Kidney epithelial cell (primary cell): ENCODE measurements around the gene BMP4. TPM values are rescaled to one million over a fixed set of nuclear protein-coding genes. Genes with fewer than 3 reads are reported as not detected.

Source experiments
- DNase-seq: peaks from one replicate; pipeline ENCODE4 v3.0.0-alpha.2; 2010; ENCODE audit warnings: low read depth
- H3K27me3 ChIP-seq: 2 replicates; pipeline ENCODE4 v1.6.0; 2011; ENCODE audit warnings: low read length; ENCODE audit not compliant: control insufficient read depth, insufficient read depth
- H3K36me3 ChIP-seq: 2 replicates; pipeline ENCODE4 v1.5.1; 2011; ENCODE audit warnings: low read length; ENCODE audit not compliant: control insufficient read depth, insufficient read depth
- H3K4me3 ChIP-seq: 2 replicates; pipeline ENCODE4 v1.5.1; 2011; ENCODE audit warnings: low read depth, mild to moderate bottlenecking, control low read depth, low read length
- CTCF ChIP-seq: IDR thresholded peaks from 2 replicates; pipeline ENCODE4 v1.5.1; 2011; ENCODE audit warnings: mild to moderate bottlenecking, moderate library complexity, low read length, control low read depth, inconsistent platforms; ENCODE audit not compliant: insufficient read depth, poor library complexity, severe bottlenecking
- total RNA-seq: library from RNA; depleted of rRNA; stranded (reverse); fragments of >200 nt; gene quantifications from 2 replicates; pipeline ENCODE4 v1.2.3, GENCODE V29; 2015

Gene BMP4
- total RNA-seq, 1 donor from 2014 or later = 3.1 TPM

DNA sequence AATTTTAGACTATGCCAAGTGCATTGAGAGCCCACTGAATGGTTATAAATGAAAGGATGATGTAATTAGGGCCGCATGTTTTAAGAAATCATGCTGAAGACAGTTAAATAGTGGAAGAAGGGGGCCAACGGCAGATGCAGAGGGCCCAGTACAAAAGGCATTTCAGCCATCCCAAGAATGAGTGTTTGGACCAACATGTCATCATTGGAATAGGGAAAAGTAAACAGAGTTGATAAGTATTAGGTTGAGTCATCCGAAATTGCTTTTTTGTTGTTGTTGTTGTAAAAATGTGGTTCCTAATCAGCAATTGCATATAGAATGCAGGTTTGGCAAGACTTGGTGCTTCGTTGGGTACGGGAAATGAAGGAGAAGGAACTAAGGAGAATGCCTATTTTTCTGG is 29.5 kb downstream of the BMP4 start:
- Histone ChIP-seq H3K4me3 (no peak overlapping the region), H3K27me3 (no peaks in the 10 kb centered on the region), H3K36me3 (no peaks in the 10 kb centered on the region)
- TF ChIP-seq CTCF = no peak
- no peak for DNase-seq

DNA sequence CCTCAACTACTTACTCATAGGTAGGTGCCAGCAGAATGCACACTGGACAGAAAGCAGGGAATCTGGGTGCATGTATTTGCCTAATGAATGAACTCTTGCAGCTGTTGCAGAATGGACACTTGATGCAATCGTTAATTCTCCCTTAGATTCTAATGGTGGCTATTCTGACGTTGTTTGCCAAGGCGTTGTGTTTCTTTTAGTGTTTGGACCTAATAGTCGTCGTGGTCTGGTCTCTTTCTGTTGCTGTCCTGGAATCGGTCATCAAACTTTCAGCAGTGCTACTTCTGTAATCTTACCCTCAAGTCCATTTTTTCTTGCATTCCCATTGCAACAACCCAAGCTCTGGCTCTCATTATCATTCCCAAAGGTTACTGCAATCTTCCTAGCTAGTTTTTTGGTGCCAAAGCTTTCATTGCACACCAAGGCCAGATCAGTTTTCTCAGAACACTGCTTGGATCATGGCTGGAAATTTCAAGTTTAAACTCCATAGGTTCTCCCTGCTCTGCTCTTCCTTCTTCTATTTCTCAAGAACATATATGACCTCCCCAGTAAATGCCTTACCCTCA is 31.3 kb downstream of the BMP4 start:
- DNase-seq = no peak
- no peaks in the 10 kb centered on the region for H3K27me3 ChIP-seq
- H3K4me3 ChIP-seq = no peak overlapping the region
- no peaks in the 10 kb centered on the region for H3K36me3 ChIP-seq
- TF ChIP-seq CTCF = no peak

DNA sequence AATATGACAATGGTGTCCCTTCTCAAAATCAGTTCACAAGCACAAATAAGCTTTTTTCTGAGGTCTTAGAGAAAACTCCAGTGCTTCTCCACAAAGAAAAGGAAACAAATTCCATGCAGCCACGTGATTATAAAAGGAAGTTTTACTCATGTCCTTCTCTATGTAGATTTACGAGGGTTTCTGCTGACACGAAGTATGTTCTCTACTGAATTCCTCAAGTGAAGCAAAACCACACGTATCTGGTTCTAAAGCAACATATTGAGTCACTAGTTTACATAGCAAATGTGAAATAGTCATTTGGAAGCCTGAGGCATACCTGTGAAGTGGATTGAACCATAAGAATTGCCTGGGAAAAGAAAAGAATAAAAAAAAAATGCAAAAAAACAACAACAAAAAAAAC is 31.9 kb downstream of the BMP4 start:
- no peaks in the 10 kb centered on the region for H3K36me3 ChIP-seq
- DNase-seq = peak; percentile 95
- no peak for TF ChIP-seq CTCF

DNA sequence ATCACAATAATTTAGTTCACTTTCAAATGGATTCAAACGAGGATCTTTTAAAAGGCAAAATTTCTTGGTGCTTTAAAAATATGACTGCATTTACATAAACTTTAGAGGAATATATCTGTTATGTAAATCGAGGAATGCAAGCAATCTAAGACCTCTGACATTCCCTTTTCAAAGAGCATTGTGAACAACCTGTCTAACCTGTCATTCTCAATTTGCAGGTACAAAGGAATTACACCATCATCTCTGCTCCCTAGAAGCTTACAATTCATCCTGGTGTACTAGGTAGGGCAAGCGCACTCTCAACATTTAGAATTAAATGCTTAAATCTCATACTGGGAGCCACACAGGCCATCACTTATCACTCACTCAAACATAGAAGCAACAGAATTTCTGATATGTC is 35.6 kb downstream of the BMP4 start:
- H3K27me3 ChIP-seq = no peaks in the 10 kb centered on the region
- no peaks in the 10 kb centered on the region for H3K36me3 ChIP-seq
- TF ChIP-seq CTCF = no peak
- H3K4me3 ChIP-seq = no peak overlapping the region
- no peak for DNase-seq

More for the DNA sequence above, 31.9 kb downstream of the BMP4 start:
- Histone ChIP-seq H3K27me3 (no peaks in the 10 kb centered on the region), H3K4me3 (no peak overlapping the region)

DNA sequence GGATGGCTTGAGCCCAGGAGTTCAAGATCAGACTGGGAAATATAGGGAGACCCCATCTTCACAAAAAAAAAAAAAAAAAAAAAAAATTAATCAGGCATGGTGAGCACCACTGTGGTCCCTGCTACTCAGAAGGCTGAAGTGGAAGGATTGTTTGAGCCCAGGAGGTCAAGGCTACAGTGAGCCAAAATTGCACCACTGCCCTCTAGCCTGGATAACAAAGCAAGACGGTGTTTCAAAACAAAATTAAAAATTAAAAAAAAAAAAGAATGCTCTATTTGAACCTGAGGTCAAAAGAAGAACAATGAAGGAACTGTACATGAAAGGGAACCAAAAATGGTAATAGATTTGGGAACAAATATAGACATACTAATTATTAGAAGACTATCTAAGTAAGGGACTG is 40.4 kb downstream of the BMP4 start:
- no peak overlapping the region for H3K4me3 ChIP-seq
- no peaks in the 10 kb centered on the region for H3K36me3 ChIP-seq
- no peak for TF ChIP-seq CTCF
- no peak for DNase-seq
- H3K27me3 ChIP-seq = no peaks in the 10 kb centered on the region

DNA sequence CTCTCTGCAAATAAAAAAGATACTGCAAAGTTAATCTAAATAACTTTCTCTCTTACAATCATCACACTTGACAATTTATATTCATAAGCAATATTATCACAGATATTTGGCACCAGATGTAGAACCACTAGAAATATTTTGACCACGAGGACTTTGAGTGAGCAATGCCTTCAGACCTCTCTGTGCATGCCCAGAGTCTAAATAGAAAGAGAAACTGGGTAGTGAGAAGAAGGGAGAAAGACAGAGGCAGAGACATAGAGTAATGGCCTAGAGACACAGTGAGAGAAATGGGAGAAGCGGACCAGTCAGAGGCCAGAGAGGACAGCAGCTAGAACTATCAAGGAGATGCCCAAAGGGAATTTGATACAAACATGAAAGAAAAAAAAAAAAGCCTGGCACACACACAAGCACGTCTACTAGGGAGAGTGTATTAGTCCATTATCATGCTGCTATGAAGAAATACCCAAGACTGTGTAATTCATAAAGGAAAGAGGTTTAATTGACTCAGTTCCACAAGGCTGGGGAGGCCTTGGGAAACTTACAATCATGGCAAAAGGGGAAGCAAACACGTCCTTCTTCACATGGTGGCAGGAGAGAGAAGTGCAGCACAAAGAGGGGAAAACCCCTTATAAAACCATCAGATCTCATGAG is 41.1 kb downstream of the BMP4 start:
- Histone ChIP-seq H3K36me3 (no peaks in the 10 kb centered on the region), H3K27me3 (no peaks in the 10 kb centered on the region), H3K4me3 (no peak overlapping the region)
- DNase-seq = no peak
- no peak for TF ChIP-seq CTCF
